Caki2 (cell line): Measurements from ENCODE around the gene THUMPD3. TPM values are rescaled to one million over a fixed set of nuclear protein-coding genes. Genes with fewer than 3 reads are reported as not detected.

Experiments used
- DNase-seq: peaks from one replicate; pipeline ENCODE4 v3.0.0-alpha.2; 2015; ENCODE audit warnings: low read depth
- in situ Hi-C: cut with HindIII; loops from 2 replicates; pipeline ENCODE4 v1.10.0; 2016; ENCODE audit warnings: low sequenced_read_pairs, low pct_unique_long_range_greater_than_20kb, mixed read lengths
- total RNA-seq: library from RNA; depleted of rRNA; stranded (reverse); fragments of >200 nt; shearing (Covaris generic); gene quantifications from 2 replicates; pipeline ENCODE4 v1.2.3, GENCODE V29; 2014; ENCODE audit warnings: low replicate concordance; rRNA removed

THUMPD3 gene
- 25.7 and 28.1 TPM in 2 replicates for total RNA-seq

- in situ Hi-C loops: no loop called here
Measured at GRCh38 chr3:9362731-9363530, at the start of gene THUMPD3. TSS of gene THUMPD3 (plus strand) at chr3:9363054. CDS start at chr3:9365069, 2,015 bp downstream.

GRCh38 chr3:9314796-9315195 is 48.1 kb upstream of the THUMPD3 start:
- in situ Hi-C loops: no loop called here
- no peak for DNase-seq

More at GRCh38 chr3:9362731-9363530, at the start of gene THUMPD3:
- peak; percentile 91 for DNase-seq

GRCh38 chr3:9316881-9317361 is 45.9 kb upstream of the THUMPD3 start:
- in situ Hi-C loops: no loop called here
- DNase-seq: no peak

GRCh38 chr3:9322780-9323179 is 40.1 kb upstream of the THUMPD3 start:
- no peak for DNase-seq
- in situ Hi-C loops: no loop called here

GRCh38 chr3:9324944-9325343 is 37.9 kb upstream of the THUMPD3 start:
- in situ Hi-C loops: no loop called here
- DNase-seq: no peak

DNA sequence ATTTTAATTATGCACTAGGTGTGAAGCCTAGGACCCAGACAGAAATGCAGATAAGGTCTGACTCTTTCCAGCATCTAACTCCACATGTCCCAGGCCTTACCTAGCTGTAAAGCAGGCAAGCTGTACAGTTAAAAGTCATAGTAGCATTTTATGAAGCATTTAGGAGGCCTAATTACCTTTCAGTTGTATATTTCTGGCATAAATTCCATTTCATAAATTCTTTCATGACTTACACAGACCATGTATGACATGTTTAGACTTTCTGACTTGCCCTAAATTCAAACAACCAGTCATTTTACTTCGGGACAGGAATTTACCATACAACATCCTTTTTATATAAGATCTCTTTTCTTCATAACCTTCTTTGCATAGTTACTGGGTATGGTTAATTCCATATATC is 35.3 kb upstream of the THUMPD3 start:
- in situ Hi-C loops: no loop called here
- DNase-seq: no peak

GRCh38 chr3:9330166-9330703 is 32.6 kb upstream of the THUMPD3 start:
- in situ Hi-C loops: no loop called here
- DNase-seq: no peak

DNA sequence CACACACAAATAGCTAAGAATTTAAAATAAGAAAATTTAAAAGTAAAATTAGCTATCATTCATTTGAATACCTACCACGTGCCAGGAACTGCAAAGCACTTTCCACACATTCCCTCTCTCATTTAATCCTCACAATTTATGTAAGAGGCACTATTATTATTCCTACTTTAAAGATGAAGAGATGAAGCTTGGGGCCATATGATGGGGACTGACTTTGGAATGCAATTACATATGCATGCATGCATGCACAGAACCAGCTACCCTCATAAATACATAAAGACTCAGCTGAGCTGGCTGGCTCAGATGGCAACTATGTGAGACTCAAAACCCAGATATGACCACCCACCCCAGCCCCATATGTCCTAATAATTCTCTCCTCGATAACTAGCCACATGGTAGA is 31.7 kb upstream of the THUMPD3 start:
- in situ Hi-C loops: no loop called here
- DNase-seq: no peak

- in situ Hi-C loops: no loop called here
- DNase-seq: no peak
Measured at GRCh38 chr3:9332250-9333030, 30.4 kb upstream of the THUMPD3 start.

DNA sequence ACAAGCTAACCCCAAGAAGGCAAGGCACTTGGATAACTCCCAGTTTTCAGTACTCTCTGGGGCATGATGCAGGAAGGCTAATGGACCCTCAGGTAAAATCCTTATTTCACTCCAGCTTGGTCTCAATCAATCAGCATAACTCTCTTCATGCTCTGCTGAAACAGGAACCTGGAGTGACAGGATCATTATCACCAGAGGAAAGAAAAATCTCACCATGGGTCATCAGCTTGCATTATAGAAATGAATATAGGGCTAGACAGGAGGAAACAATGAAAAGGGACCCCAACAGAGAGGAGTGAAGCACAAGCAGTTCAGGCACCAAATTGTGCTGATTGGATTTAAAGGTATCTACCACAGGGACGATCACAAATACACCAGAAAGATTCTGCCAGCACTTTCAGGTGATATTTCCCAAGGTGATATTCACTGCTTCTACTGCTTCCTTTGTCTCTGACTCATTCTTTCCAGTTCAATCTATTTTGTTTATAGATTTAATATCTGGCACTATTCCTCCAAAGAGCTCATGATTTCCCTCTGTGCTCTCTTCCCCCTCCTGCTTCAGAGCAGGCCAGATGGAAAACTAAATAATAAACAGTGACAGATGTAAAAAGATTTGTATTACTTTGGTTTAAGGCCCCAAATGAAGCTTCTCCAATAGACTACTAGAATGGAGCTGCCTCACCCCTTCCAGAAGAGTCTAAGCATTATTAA is 22.9 kb upstream of the THUMPD3 start:
- in situ Hi-C loops: no loop called here
- peak; percentile 13 for DNase-seq

DNA sequence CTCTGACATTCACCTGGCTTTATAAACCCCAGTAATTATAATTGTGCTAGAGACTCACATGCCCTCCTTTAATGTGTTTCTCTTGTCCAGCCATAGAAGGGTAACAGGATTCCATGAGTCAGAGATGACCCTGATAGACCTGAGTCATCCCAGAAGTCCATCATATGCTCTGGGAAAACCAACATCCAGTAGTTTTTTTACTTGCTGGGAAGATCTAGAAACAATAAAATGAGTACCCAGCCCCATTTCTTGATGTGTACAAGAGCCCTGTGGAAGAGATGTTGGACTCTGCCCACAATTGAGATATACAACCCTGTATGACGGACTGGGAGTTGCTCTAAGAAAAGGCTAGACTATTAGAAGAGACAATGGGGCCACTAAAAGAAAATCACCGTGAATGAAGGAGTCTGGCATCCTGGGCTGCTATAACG is 22.4 kb upstream of the THUMPD3 start:
- in situ Hi-C loops: no loop called here
- DNase-seq: peak; percentile 82

DNA sequence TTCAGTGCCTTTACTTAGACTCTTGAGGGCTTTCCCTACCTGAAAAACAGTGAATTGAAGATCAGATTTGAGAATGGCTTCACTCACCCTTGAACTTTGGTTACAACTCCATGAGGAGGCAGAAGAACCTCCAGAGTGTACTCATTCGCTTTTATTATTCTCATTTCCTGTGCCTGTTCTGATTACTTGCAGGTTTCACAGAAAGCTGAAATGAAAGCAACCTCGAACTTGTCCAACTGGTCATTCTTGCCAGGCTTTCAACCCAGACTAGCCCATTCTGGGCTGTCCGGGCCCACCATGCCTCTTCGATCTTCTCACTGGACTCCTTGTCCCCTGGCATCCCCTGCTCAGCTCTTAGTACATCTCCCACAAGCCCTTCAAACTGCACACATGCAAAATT is 20.2 kb upstream of the THUMPD3 start:
- in situ Hi-C loops: no loop called here
- DNase-seq: no peak

GRCh38 chr3:9343115-9343514 is 19.7 kb upstream of the THUMPD3 start:
- in situ Hi-C loops: no loop called here

DNA sequence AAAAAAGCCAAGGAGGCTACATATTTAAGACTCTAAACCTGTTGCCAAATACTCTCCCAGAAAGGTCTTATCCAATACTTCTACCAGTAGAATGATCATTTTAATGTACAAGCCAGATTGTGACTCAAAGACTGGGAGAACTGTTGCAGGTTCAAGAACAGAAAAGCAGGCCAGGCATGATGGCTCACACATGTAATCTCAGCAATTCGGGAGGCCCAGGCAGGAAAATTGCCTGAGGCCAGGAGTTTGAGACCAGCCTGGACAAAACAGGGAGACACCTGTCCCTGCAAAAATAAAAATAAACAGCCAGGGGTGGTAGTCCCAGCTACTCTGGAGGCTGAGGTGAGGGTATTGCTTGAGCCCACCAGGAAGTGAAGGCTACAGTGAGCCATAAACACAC is 17.8 kb upstream of the THUMPD3 start:
- in situ Hi-C loops: no loop called here

More at GRCh38 chr3:9343115-9343514, 19.7 kb upstream of the THUMPD3 start:
- DNase-seq: no peak

GRCh38 chr3:9346141-9346540 is 16.7 kb upstream of the THUMPD3 start:
- in situ Hi-C loops: no loop called here

More for the DNA sequence above, 17.8 kb upstream of the THUMPD3 start:
- no peak for DNase-seq

GRCh38 chr3:9347081-9347480 is 15.8 kb upstream of the THUMPD3 start:
- no peak for DNase-seq
- in situ Hi-C loops: no loop called here

More at GRCh38 chr3:9346141-9346540, 16.7 kb upstream of the THUMPD3 start:
- no peak for DNase-seq

DNA sequence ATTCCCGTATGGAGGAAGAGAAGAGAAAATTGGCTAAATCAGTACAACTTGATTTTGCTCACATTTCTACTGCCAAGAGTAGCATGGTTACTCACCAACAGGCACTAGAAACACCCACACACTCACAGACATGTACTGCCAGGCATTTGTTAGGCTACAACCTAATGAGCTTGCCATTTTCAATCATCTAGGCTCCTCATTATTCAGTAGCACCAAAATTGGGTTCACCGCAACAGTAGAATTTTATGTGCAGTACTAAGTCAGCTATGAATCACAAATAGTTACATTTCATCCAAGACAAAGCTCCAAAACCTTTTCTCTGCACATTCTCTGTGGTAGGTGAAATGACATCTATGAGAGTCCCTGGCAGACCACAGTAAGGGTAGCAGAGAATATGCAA is 15.0 kb upstream of the THUMPD3 start:
- no peak for DNase-seq
- in situ Hi-C loops: no loop called here
